ENCODE results near the gene CDKL5. TPM values are rescaled to one million over a fixed set of nuclear protein-coding genes. Genes with fewer than 3 reads are reported as not detected.

The CDKL5 gene
- polyA plus RNA-seq, 1 experiment = 13.3 TPM

DNA sequence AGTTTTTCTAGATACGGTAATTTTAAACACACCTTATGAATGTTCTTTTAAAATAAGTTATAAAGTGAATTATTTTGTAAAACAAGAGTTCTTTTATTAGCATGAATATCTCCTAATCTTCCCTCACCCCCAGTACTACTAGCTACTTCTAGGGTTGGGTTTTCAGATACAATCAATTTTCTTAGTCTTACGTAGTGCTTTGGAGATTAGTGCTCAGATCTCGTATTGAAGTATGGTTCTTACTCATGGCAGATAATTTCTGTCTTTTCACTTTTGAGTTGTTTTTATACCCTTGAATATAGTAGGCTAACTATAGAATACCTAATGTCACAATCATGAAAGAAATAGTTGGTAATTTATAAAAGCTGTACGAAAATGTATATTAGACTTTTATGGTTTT lies 43.2 kb downstream of the CDKL5 start:
- no peaks in the 10 kb centered on the region for H3K9me3 ChIP-seq (ENCODE audit: control insufficient read depth, insufficient read depth, low read length)
- H3K27me3 ChIP-seq (ENCODE audit: control insufficient read depth, insufficient read depth, low read length) = no peaks in the 10 kb centered on the region
- H3K4me3 ChIP-seq (ENCODE audit: low read depth, low read length) = no peak overlapping the region
- ChIA-PET POLR2A (no interaction called here), CTCF (no interaction called here)
- no peak for DNase-seq (ENCODE audit: low read depth, low spot score)
- H3K27ac ChIP-seq (ENCODE audit: low read depth, low read length) = no peak overlapping the region
- TF ChIP-seq, protein P1, sequence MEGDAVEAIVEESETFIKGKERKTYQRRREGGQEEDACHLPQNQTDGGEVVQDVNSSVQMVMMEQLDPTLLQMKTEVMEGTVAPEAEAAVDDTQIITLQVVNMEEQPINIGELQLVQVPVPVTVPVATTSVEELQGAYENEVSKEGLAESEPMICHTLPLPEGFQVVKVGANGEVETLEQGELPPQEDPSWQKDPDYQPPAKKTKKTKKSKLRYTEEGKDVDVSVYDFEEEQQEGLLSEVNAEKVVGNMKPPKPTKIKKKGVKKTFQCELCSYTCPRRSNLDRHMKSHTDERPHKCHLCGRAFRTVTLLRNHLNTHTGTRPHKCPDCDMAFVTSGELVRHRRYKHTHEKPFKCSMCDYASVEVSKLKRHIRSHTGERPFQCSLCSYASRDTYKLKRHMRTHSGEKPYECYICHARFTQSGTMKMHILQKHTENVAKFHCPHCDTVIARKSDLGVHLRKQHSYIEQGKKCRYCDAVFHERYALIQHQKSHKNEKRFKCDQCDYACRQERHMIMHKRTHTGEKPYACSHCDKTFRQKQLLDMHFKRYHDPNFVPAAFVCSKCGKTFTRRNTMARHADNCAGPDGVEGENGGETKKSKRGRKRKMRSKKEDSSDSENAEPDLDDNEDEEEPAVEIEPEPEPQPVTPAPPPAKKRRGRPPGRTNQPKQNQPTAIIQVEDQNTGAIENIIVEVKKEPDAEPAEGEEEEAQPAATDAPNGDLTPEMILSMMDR (IDR thresholded peaks at IDR 0.05; ENCODE audit: low read depth, low read length) = no peak

DNA sequence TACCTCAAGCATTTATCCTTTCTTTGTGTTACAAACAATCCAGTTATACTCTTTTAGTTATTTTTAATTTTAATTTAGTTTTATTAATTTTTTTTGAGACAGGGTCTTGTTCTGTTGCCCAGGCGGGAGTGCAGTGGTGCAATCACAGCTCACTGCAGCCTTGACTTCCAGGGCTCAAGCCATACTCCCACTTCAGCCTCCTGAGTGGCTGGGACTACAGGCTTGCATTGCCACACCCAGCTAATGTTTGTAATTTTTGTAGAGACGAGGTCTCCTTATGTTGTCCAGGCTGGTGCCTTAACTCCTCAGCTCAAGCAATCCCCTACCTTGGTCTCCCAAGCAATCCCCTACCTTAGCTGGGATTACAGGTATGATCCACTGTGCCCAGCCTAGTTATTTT lies 45.9 kb downstream of the CDKL5 start:
- Histone ChIP-seq H3K27ac (ENCODE audit: low read depth, low read length) (no peak overlapping the region), H3K4me3 (ENCODE audit: low read depth, low read length) (no peak overlapping the region), H3K9me3 (ENCODE audit: control insufficient read depth, insufficient read depth, low read length) (no peaks in the 10 kb centered on the region), H3K27me3 (ENCODE audit: control insufficient read depth, insufficient read depth, low read length) (no peaks in the 10 kb centered on the region)
- TF ChIP-seq, protein P1 (IDR thresholded peaks at IDR 0.05; ENCODE audit: low read depth, low read length) = no peak
- CTCF ChIA-PET = no interaction called here
- DNase-seq (ENCODE audit: low read depth, low spot score) = no peak
- POLR2A ChIA-PET = no interaction called here

DNA sequence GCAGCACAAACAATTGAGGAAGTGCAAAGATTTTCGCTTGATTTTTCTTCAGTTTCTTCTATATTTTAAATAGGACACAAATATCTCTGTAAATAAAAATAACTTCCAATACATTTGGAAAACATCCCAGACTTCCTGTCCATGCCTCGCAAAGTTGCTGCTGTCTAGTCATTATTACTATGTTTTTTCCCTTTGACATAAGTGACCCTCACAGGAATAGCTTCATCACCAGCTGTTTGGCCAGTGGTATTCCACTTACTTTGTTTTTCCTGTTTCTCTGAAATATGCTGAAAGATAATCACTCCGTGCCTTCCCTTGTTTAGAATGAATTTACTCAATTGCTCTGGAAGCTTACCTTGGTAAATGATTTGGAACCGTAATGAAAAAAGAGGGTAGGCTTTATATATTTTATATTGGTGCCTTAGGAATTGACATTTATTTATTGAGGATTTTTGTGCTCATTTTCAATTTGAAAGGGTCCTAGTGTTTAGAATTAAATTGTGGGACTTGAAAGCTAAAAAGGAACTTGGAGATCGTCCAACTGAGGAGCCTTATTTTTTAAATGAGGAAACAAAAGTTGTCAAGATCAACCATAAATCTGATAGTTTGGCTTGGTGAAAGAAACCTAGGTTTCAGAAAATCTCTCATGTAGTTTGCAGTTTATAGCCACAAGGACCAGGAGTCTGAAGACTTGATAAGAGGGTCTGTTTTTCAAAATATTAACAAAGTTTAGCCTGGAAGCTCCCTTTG lies 65.6 kb downstream of the CDKL5 start:
- TF ChIP-seq, protein P1 (IDR thresholded peaks at IDR 0.05; ENCODE audit: low read depth, low read length) = no peak
- Histone ChIP-seq H3K9me3 (ENCODE audit: control insufficient read depth, insufficient read depth, low read length) (no peaks in the 10 kb centered on the region), H3K4me3 (ENCODE audit: low read depth, low read length) (no peak overlapping the region), H3K27me3 (ENCODE audit: control insufficient read depth, insufficient read depth, low read length) (no peaks in the 10 kb centered on the region), H3K27ac (ENCODE audit: low read depth, low read length) (no peak overlapping the region)
- CTCF ChIA-PET = no interaction called here
- no peak for DNase-seq (ENCODE audit: low read depth, low spot score)
- POLR2A ChIA-PET = no interaction called here

DNA sequence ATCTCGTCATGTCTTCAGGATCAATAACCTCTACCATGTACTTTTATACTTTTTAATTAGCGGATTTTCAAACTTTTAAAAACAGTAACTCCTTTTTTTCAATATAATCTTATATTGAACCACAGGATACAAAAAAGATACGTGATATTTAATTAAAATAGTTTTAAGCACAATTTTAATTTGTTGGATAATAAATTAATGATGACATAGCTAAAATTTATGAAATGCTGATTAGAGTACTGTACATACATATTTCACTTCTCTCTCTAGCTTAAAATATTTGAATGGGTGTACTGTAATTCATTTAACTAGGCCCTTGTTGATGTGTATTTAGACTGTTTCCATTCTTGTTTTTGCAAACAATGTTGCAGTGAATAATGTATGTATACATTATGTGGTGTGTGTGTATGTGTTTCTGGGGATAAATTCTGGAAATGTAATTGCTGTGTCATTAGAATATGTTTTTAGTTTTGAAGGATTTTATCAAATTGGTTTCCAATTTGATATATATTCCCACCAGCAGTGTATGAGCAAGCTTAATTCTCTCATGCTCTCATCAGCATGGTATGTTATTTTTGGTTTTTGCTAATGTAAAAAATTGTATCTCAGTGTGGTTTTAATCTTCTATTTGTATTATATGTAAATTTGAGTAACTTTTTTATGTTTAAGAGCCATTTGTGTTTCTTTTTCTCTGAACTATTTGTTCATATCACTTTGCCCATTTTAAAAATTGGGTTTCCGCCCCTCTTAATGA lies 66.4 kb downstream of the CDKL5 start:
- no peak for DNase-seq (ENCODE audit: low read depth, low spot score)
- no peak overlapping the region for H3K27ac ChIP-seq (ENCODE audit: low read depth, low read length)
- TF ChIP-seq, protein P1 (IDR thresholded peaks at IDR 0.05; ENCODE audit: low read depth, low read length) = no peak
- H3K27me3 ChIP-seq (ENCODE audit: control insufficient read depth, insufficient read depth, low read length) = no peaks in the 10 kb centered on the region
- CTCF ChIA-PET = no interaction called here
- no peaks in the 10 kb centered on the region for H3K9me3 ChIP-seq (ENCODE audit: control insufficient read depth, insufficient read depth, low read length)
- no peak overlapping the region for H3K4me3 ChIP-seq (ENCODE audit: low read depth, low read length)
- POLR2A ChIA-PET = no interaction called here

DNA sequence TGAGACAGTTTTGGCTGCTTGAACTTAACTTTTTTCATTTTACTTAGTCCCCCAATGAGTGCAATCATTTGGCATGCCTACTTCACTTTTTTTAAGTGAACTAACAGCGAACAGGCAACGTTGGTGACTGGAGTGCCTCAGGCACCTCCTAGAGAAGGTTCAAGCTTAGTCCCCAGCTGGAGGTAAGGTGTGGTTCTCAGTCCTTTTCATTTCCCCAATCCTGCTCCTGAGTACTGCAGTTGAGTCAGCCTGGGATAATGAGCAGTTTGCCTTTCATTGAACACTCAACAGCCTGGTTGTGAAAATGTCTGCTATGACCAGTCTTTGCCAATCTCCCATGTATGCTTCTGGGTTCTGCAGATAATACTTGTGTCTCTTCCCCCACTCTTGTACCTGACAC lies 109.5 kb downstream of the CDKL5 start:
- DNase-seq (ENCODE audit: low read depth, low spot score) = no peak
- Histone ChIP-seq H3K9me3 (ENCODE audit: control insufficient read depth, insufficient read depth, low read length) (no peaks in the 10 kb centered on the region), H3K4me3 (ENCODE audit: low read depth, low read length) (no peak overlapping the region), H3K27ac (ENCODE audit: low read depth, low read length) (no peak overlapping the region), H3K27me3 (ENCODE audit: control insufficient read depth, insufficient read depth, low read length) (no peaks in the 10 kb centered on the region)
- CTCF ChIA-PET = no interaction called here
- TF ChIP-seq, protein P1 (IDR thresholded peaks at IDR 0.05; ENCODE audit: low read depth, low read length) = no peak
- POLR2A ChIA-PET = no interaction called here

Data from AG04450 (cell line).